Spleen (tissue), 11 donors: ENCODE results near the gene LDAH. TPM values are rescaled to one million over a fixed set of nuclear protein-coding genes. Genes with fewer than 3 reads are reported as not detected.

Experiments used
- DNase-seq: peaks from one replicate; pipeline ENCODE4 v3.0.0-alpha.2; 2020
- H3K27ac ChIP-seq, 8 donors: fragments of 200-600 bp; sonication (generic) in 7 of 8; 1 replicate in 4 of 8; 2 replicates in 4 of 8; pipeline versions ENCODE4 v1.5.0 to v1.8.0; 2016 to 2021; ENCODE audit warnings: inconsistent platforms in 4 of 8, mild to moderate bottlenecking in 4 of 8, moderate library complexity in 1 of 8
- H3K27me3 ChIP-seq, 7 donors: fragments of 200-600 bp; sonication (generic) in 6 of 7; replicated peaks in 1 of 7; 1 replicate in 4 of 7; 2 replicates in 3 of 7; pipeline versions ENCODE4 v1.5.0 to v1.8.0; 2016 to 2021; ENCODE audit warnings: inconsistent platforms in 3 of 7, mild to moderate bottlenecking in 1 of 7
- H3K36me3 ChIP-seq, 6 donors: fragments of 200-600 bp; sonication (generic) in 5 of 6; 1 replicate in 4 of 6; 2 replicates in 2 of 6; pipeline versions ENCODE4 v1.5.0 to v1.8.0; 2016 to 2021; ENCODE audit warnings: inconsistent platforms in 2 of 6
- H3K4me1 ChIP-seq, 6 donors: fragments of 200-600 bp; sonication (generic) in 5 of 6; 1 replicate in 3 of 6; 2 replicates in 3 of 6; pipeline versions ENCODE4 v1.5.0 to v1.8.0; 2016 to 2021; ENCODE audit warnings: inconsistent platforms in 3 of 6
- H3K4me3 ChIP-seq, 8 donors: fragments of 200-600 bp; sonication (generic) in 7 of 8; 1 replicate in 4 of 8; 2 replicates in 4 of 8; pipeline versions ENCODE4 v1.5.0 to v1.8.0; 2016 to 2021; ENCODE audit warnings: inconsistent platforms in 4 of 8, mild to moderate bottlenecking in 4 of 8, moderate library complexity in 2 of 8
- H3K9me3 ChIP-seq, 8 donors: fragments of 200-600 bp; sonication (generic) in 7 of 8; 1 replicate in 4 of 8; 2 replicates in 4 of 8; pipeline versions ENCODE4 v1.5.0 to v1.8.0; 2016 to 2021; ENCODE audit warnings: inconsistent platforms in 4 of 8
- CTCF ChIP-seq, 11 experiments: fragments of 200-600 bp in 7 of 11; fragments of 450-650 bp in 4 of 11; sonication (generic) in 4 of 11; IDR thresholded peaks in 8 of 11; conservative IDR thresholded peaks in 3 of 11; 1 replicate in 7 of 11; 2 replicates in 4 of 11; pipeline versions ENCODE4 v1.4.0 to v1.8.0; 2016 to 2021; ENCODE audit warnings: antibody characterized with exemption in 11 of 11, inconsistent platforms in 4 of 11, mild to moderate bottlenecking in 1 of 11
- POLR2A ChIP-seq, 3 donors: fragments of 450-650 bp; IDR thresholded peaks; one replicate each; pipeline ENCODE4 v1.5.1; 2017; ENCODE audit warnings: antibody characterized with exemption in 3 of 3, mild to moderate bottlenecking in 1 of 3
- POLR2AphosphoS5 ChIP-seq, 3 donors: sonication (generic); formaldehyde crosslinking; IDR thresholded peaks; one replicate each; pipeline ENCODE4 v1.5.1; 2017; ENCODE audit warnings: antibody characterized with exemption in 3 of 3
- WGBS, 5 donors: extraction: QIAGEN DNeasy Blood & Tissue Kit in 3 of 5; methylation state at CpG; one replicate each; pipeline versions ENCODE4 v1.1.5 to v1.1.7; 2013 to 2018; 5-methylcytosine and 5-hydroxymethylcytosine counted together
- intact Hi-C: fragments of 100-400 bp; cut with DNase I; formaldehyde crosslinking; loops from one replicate; pipeline ENCODE4 v1.15.0; 2023; ENCODE audit warnings: low total_unique reads
- polyA plus RNA-seq, 3 donors: library from polyadenylated mRNA; stranded (reverse); fragments of 200-250 nt; gene quantifications; one replicate each; pipeline ENCODE4 v1.2.1, GENCODE V29; 2013
- total RNA-seq, 7 donors: library from RNA; depleted of rRNA in 3 of 7; stranded (reverse); fragments of >200 nt in 3 of 7; fragmentation: NEBNext Ultra II Directional in 4 of 7; extraction: Animal tissue kit (Norgen Biotek cat#: 25700) in 4 of 7; gene quantifications; one replicate each; pipeline versions ENCODE4 v1.1.0 to v1.2.1, GENCODE V29; 2016 to 2021
- donor health status: healthy with polysubstance abuse.
- donor health status: DM: no; HTN: no; CAD: no; lungs with moderate emphysema.
- donor health status: DM: no; HTN: no; CAD: no.
- donor health status: Bipolar disorder and iron deficiency.
- donor health status: healthy.
- donor health status: DM: no; HTN: no; CAD: no.
- donor health status: DM: yes; HTN: yes; CAD: no.

Gene LDAH
- total and polyA plus RNA-seq, 10 donors, result 5.8 to 33.2 (median 21.1) TPM

GRCh38 chr2:20704886-20705285 is 118.0 kb downstream of the LDAH start:
- TF ChIP-seq POLR2AphosphoS5 (IDR thresholded peaks at IDR 0.05) (no peak), CTCF (IDR thresholded peaks at IDR 0.05 in 8 of 11, conservative IDR thresholded peaks at IDR 0.05 in 3 of 11) (no peak), POLR2A (IDR thresholded peaks at IDR 0.05) (no peak)
- no peak for DNase-seq

GRCh38 chr2:20702563-20702962 is 120.3 kb downstream of the LDAH start:
- no peak for DNase-seq
- TF ChIP-seq POLR2A (IDR thresholded peaks at IDR 0.05), result no peak
- no peak for TF ChIP-seq POLR2AphosphoS5 (IDR thresholded peaks at IDR 0.05)
- no peaks in the 10 kb centered on the region for H3K9me3 ChIP-seq
- peaks cover 0 to 22% (median 17%) of the 10 kb centered on the region in 6 donors for H3K4me1 ChIP-seq
- no peak overlapping the region for H3K4me3 ChIP-seq
- H3K36me3 ChIP-seq, result peaks cover 0 to 23% (median 0%) of the 10 kb centered on the region in 6 donors
- intact Hi-C loops, result no loop called here
- no peak overlapping the region for H3K27ac ChIP-seq
- no peaks in the 10 kb centered on the region for H3K27me3 ChIP-seq
- 88 to 94% (median 90%) methylated on average over 5 of the region's 5 CpGs for WGBS, 5 donors

More at GRCh38 chr2:20704886-20705285, 118.0 kb downstream of the LDAH start:
- H3K4me3 ChIP-seq, result no peak overlapping the region
- WGBS, 5 donors, result 86 to 93% (median 88%) methylated on average over 1 of the region's 1 CpG
- peaks cover 0 to 14% (median 0%) of the 10 kb centered on the region in 6 donors for H3K36me3 ChIP-seq
- H3K27me3 ChIP-seq, result no peaks in the 10 kb centered on the region
- H3K9me3 ChIP-seq, result no peaks in the 10 kb centered on the region
- peaks cover 0 to 9% (median 3%) of the 10 kb centered on the region in 6 donors for H3K4me1 ChIP-seq
- intact Hi-C loops, result no loop called here
- no peak overlapping the region for H3K27ac ChIP-seq

DNA sequence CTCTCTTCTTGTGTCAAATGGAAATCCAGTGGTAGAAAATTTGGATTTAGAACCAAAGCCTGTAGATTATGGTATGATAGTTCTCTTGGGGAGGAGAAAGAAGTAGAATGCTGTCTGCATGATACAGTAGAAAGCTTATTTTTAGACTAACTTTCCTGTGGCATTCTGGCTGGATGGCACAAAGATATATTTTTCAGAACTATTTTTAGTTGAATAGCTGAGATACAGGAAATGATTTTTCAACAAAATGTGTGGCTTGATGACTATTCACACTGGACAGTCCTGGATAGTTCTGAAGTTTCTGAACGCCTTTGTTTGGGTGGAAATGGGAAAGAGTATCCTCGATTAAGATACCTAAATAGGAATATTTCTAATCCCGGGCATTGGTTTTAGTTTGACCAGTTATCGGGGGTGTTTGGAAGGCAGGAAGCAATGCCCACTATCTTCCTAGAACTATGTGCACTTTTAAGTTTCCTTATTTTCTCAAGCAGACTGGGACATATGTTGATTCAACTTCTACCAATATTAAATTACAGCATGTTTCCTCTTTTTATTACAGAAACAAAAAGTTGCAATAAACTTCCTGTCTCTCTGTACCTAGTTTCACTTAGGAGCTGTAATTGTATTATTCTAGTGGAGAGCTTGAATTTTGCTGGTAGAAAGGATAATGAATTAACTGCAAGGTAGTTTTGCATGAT is 123.8 kb downstream of the LDAH start:
- Histone ChIP-seq H3K4me1 (peaks cover 0 to 22% (median 17%) of the 10 kb centered on the region in 6 donors), H3K27me3 (no peaks in the 10 kb centered on the region), H3K27ac (peak overlapping the region in 5 of 8 donors; percentile 29 to 74 (median 63)), H3K9me3 (no peaks in the 10 kb centered on the region), H3K36me3 (peaks cover 0 to 54% (median 0%) of the 10 kb centered on the region in 6 donors), H3K4me3 (peak overlapping the region in 1 of 8 donors; percentile 21)
- 11 to 33% (median 23%) methylated on average over 4 of the region's 4 CpGs for WGBS, 5 donors
- intact Hi-C loops, result no loop called here
- no peak for TF ChIP-seq POLR2A (IDR thresholded peaks at IDR 0.05)
- TF ChIP-seq POLR2AphosphoS5 (IDR thresholded peaks at IDR 0.05), result no peak
- no peak for TF ChIP-seq CTCF (IDR thresholded peaks at IDR 0.05 in 8 of 11, conservative IDR thresholded peaks at IDR 0.05 in 3 of 11)
- no peak for DNase-seq

GRCh38 chr2:20697322-20697934 is 125.5 kb downstream of the LDAH start:
- intact Hi-C loops, result no loop called here
- Histone ChIP-seq H3K9me3 (no peaks in the 10 kb centered on the region), H3K4me1 (peaks cover 0 to 22% (median 17%) of the 10 kb centered on the region in 6 donors), H3K27ac (no peak overlapping the region), H3K27me3 (no peaks in the 10 kb centered on the region), H3K4me3 (no peak overlapping the region), H3K36me3 (peaks cover 0 to 70% (median 3%) of the 10 kb centered on the region in 6 donors)
- no peak for DNase-seq
- no peak for TF ChIP-seq POLR2A (IDR thresholded peaks at IDR 0.05)
- TF ChIP-seq POLR2AphosphoS5 (IDR thresholded peaks at IDR 0.05), result no peak
- TF ChIP-seq CTCF (IDR thresholded peaks at IDR 0.05 in 8 of 11, conservative IDR thresholded peaks at IDR 0.05 in 3 of 11), result no peak
- 96 to 100% (median 99%) methylated on average over 2 of the region's 2 CpGs for WGBS, 5 donors
